Measurements from ENCODE around the gene SLC16A12.

DNA sequence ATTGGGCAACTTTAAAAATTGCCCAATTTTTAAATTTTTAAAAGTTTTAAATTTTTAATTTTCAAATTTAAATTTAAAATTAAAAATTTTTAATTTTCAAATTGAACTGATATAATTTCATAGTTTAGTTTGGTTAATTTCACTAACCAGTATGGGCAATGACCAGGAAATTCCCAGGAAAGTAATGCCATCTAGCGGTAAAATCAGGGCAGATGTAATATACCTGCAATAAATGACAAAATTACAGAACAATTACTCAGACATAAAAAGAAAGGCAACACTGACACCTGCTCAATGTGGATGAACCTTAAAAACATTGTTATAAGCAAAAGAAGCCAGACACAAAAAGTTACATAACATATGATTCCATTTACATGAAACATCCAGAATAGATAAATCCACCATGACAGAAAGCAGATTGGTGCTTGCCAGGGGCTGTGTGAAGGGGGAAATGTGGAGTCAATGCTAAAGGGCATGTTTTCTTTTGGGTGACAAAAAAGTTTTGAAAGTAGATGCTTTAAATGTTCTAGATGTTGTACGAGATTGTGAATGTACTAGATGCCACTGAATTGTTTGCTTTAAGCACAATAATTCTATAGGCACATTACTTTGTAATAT lies 28.6 kb upstream of the SLC16A12 start:
- no peak for TF ChIP-seq POLR2AphosphoS5 (IDR thresholded peaks at IDR 0.05; ENCODE audit: low read depth, low read length)
- TF ChIP-seq REST (IDR thresholded peaks at IDR 0.05; ENCODE audit: insufficient read depth in 1 of 2, low read depth in 2 of 2, low read length in 2 of 2), result no peak
- TF ChIP-seq TAF1 (IDR thresholded peaks at IDR 0.05; ENCODE audit: borderline replicate concordance, insufficient read depth, low read length), result no peak
- TF ChIP-seq SIN3A (IDR thresholded peaks at IDR 0.05; ENCODE audit: borderline replicate concordance, insufficient read depth, low read length), result no peak

Data from PFSK-1 (cell line).